ENCODE results near the gene SLC39A6.

GRCh38 chr18:36094431-36094830, 34.7 kb downstream of the SLC39A6 start:
- TF ChIP-seq CTCF (IDR thresholded peaks at IDR 0.05) (no peak), POLR2A (IDR thresholded peaks at IDR 0.05) (no peak)

Data from adrenal gland (tissue), 5 donors.